SJCRH30 (cell line): Measurements from ENCODE around the gene RASGEF1C. TPM values are rescaled to one million over a fixed set of nuclear protein-coding genes. Genes with fewer than 3 reads are reported as not detected.

Experiments
- DNase-seq, 2 experiments: peaks; one replicate each; pipeline ENCODE4 v3.0.0-alpha.2; 2015 to 2020
- H3K27ac ChIP-seq: fragments of 250-450 bp; sonication (Bioruptor Pico); 2 replicates; pipeline ENCODE4 v1.5.1; 2020; ENCODE audit warnings: mild to moderate bottlenecking, moderate library complexity
- H3K27me3 ChIP-seq: fragments of 250-450 bp; sonication (Bioruptor Pico); 2 replicates; pipeline ENCODE4 v1.5.1; 2020; ENCODE audit warnings: mild to moderate bottlenecking, moderate library complexity
- H3K36me3 ChIP-seq: fragments of 250-450 bp; sonication (Bioruptor Pico); 2 replicates; pipeline ENCODE4 v1.5.1; 2020; ENCODE audit warnings: mild to moderate bottlenecking, moderate library complexity
- H3K4me1 ChIP-seq: fragments of 250-450 bp; sonication (Bioruptor Pico); 2 replicates; pipeline ENCODE4 v1.5.1; 2020; ENCODE audit warnings: mild to moderate bottlenecking, moderate library complexity
- H3K4me3 ChIP-seq: fragments of 250-450 bp; sonication (Bioruptor Pico); 2 replicates; pipeline ENCODE4 v1.5.1; 2020; ENCODE audit warnings: mild to moderate bottlenecking, moderate library complexity
- H3K9me3 ChIP-seq: fragments of 250-450 bp; sonication (Bioruptor Pico); replicated peaks from 2 replicates; pipeline ENCODE4 v1.5.1; 2020; ENCODE audit warnings: mild to moderate bottlenecking, moderate library complexity
- total RNA-seq: library from RNA; depleted of rRNA; stranded (reverse); fragments of >200 nt; shearing (Covaris generic); gene quantifications from 2 replicates; pipeline ENCODE4 v1.2.3, GENCODE V29; 2014; rRNA removed

Gene RASGEF1C
- total RNA-seq: not detected in 2 replicates

DNA sequence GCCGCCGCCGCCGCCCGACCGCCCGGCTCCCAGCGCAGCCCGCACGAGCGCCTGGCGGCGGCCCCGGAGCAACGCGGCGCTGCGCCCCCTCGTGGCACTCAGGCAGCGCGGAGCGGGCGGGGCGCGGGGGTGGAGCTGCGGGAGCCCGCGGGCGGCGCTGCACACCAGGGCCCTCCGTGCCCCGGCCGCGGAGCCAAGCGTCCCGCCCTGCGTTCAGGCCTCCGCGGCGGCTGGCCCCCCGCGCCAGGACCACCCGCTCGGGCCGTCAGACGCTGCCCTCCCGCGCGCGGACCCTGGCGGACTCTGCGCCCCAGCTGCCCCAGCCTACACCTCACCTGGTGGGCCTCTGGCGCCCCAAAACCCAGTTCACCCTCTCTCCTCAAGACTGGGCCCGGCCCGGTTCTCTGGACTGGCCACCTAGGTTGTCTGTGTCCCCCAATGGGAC, at the start of gene RASGEF1C:
Gene RASGEF1C, minus strand, starts transcription at position 75 of the 445 bp plus-strand sequence. CDS start 71,159 bp downstream, outside the sequence.
- peaks cover 3% of the 10 kb centered on the region; the same call in 1 of the 2 replicates for H3K27me3 ChIP-seq
- no peak within 1 kb of the TSS for H3K27ac ChIP-seq
- H3K9me3 ChIP-seq: no peaks in the 10 kb centered on the region
- H3K4me1 ChIP-seq: no peaks in the 10 kb centered on the region
- H3K36me3 ChIP-seq: no peaks in the 10 kb centered on the region
- peak in 1 of 2 experiments; percentile 61 for DNase-seq
- H3K4me3 ChIP-seq: peak within 1 kb of the TSS; percentile 28; the same call in 1 of the 2 replicates

DNA sequence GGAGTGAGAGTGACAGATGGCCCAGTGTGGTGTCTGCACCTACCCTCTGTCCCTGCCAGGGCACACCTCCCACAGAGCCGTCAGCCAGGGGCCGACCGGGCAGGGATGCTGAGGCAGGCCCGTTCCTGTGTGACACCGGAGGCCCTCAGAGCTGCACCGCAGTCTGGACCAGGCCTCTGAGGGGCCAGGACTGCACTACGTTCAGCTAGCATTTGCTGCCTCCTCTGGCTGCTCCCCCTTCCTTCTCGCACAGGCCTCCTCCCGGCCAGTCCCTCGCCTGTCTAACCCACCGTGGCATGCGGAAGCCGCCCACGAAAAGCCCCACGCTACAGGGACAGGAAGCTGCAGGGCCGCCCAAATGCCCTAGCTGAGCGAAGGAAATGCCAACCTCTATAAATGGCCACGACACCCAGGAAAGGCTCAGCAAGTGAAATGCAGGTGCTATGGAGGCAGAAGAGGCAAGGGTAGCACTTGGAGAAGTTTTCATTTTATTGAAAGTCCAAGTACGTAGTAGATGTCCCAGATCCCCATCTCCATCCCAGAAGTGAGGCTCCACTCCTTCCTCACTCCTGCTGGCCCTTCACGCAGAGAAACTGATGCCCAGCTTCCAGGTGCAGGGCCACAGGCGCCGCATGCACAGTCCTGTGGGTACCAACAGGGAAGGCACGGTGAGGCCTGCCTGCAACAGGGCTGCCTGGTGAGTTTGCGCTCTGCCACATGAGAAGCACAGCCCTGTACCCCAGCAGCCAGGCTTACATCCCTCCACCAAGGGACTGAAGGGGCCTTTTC, 44.2 kb upstream of the RASGEF1C start:
- Histone ChIP-seq H3K4me3 (no peak overlapping the region), H3K27me3 (no peaks in the 10 kb centered on the region), H3K36me3 (peaks cover 44% of the 10 kb centered on the region), H3K27ac (no peak overlapping the region), H3K9me3 (peaks cover 34% of the 10 kb centered on the region), H3K4me1 (no peaks in the 10 kb centered on the region)
- peak in 1 of 2 experiments; percentile 11 for DNase-seq

DNA sequence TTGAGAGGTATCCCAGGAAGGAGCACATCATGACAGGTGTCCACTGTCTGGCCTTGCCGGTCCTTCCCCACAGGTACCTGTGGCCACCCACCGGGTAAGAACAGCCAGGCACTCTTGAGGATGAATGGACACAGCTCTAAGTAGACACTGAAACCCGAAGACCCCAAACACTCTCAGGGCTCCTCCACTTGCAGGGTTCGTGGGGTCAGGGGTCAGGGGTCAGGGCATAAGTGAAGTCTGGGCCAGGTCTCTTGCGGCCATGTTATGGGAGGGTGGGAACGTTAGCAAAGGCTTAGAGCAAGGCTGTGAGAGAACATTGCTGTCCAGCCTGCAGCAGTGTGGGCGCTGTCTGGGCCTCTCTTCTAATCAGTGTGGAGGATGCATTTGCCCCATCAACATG, 42.9 kb upstream of the RASGEF1C start:
- DNase-seq: no peak
- Histone ChIP-seq H3K9me3 (peaks cover 25% of the 10 kb centered on the region), H3K27me3 (no peaks in the 10 kb centered on the region), H3K27ac (no peak overlapping the region), H3K36me3 (peaks cover 46% of the 10 kb centered on the region), H3K4me1 (no peaks in the 10 kb centered on the region), H3K4me3 (no peak overlapping the region)

DNA sequence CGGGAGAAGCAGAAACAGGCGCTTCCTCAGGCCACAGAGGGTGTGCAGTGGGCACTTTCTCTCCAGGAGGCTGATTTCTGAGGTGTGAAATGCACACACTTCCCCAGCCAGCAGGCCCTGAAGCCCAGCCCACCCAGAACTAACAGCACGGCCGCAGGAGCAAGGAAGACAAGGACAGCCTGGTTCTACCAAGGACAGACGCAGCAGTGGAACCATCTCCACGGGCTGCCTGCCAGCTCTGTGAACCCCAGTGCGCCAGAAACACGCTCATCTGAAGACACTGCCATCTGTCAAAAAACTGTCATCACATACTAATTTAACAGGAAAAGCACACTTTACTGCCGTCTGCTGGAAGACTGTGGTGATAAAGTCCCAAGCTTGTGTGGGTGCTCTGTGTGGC, 42.1 kb upstream of the RASGEF1C start:
- H3K36me3 ChIP-seq: peaks cover 50% of the 10 kb centered on the region

DNA sequence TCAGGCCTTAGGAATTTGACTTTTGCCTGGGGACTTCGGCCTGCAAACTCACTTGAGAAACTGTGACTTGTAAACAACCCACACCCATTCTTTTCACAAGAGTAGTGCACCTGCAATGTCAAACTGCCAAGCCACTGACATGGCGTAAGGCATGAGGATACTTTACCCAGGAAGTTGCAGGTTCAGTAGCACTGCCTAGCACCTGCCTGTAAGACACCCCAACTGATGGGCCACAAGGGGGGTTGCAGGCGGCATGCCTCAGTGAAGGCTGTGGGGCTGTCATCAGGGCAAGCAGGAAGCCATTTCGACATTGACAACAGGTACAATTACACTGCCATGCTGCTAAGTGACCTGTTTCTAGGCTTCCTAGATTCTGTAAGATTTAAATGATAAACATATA, 41.3 kb upstream of the RASGEF1C start:
- Histone ChIP-seq H3K36me3 (peaks cover 57% of the 10 kb centered on the region), H3K9me3 (peaks cover 16% of the 10 kb centered on the region)
- DNase-seq: no peak

More for the DNA sequence above, 42.1 kb upstream of the RASGEF1C start:
- Histone ChIP-seq H3K27ac (no peak overlapping the region), H3K4me3 (no peak overlapping the region), H3K9me3 (peaks cover 22% of the 10 kb centered on the region), H3K4me1 (no peaks in the 10 kb centered on the region), H3K27me3 (no peaks in the 10 kb centered on the region)
- DNase-seq: no peak

DNA sequence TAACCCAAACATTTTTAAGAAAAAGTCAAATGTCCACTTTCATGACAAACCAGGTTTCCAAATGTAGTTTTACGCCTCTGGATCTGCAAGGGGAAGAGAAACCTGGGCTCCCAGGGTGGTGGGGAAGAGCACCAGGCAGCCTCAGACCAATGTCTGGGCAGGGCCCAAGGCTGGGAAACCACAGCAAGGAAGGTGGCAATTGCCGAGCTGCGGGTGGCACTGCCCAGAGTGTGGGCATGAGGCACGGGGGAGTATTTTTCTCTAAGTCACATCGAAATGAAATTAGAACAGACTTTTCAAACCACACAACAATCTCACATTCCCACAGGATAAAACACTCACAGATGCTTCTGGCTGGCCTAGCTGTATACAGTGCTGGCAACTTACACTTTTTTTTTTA, 32.6 kb upstream of the RASGEF1C start:
- no peak overlapping the region for H3K4me3 ChIP-seq
- no peaks in the 10 kb centered on the region for H3K4me1 ChIP-seq
- no peaks in the 10 kb centered on the region for H3K9me3 ChIP-seq
- peaks cover 76% of the 10 kb centered on the region for H3K36me3 ChIP-seq
- no peaks in the 10 kb centered on the region for H3K27me3 ChIP-seq
- no peak for DNase-seq
- no peak overlapping the region for H3K27ac ChIP-seq

More for the DNA sequence above, 41.3 kb upstream of the RASGEF1C start:
- Histone ChIP-seq H3K27ac (no peak overlapping the region), H3K4me3 (no peak overlapping the region), H3K4me1 (no peaks in the 10 kb centered on the region), H3K27me3 (no peaks in the 10 kb centered on the region)

DNA sequence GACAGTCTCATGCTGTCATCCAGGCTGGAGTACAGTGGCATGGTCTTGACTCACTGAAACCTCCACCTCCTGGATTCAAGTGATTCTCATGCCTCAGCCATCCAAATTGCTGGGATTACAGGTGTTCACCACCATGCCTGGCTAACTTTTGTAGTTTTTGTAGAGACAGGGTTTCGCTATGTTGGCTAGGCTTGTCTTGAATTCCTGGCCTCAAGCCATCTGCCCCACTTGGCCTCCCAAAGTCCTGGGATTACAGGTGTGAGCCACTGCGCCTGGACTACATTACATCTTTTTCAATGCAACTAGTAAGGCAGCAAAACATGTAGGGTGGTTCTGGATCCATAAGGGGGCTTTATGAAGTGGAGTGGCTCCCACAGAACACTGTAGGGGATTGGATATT, 29.6 kb upstream of the RASGEF1C start:
- Histone ChIP-seq H3K4me3 (no peak overlapping the region), H3K27me3 (no peaks in the 10 kb centered on the region), H3K9me3 (no peaks in the 10 kb centered on the region), H3K4me1 (no peaks in the 10 kb centered on the region), H3K36me3 (peaks cover 66% of the 10 kb centered on the region), H3K27ac (no peak overlapping the region)
- no peak for DNase-seq

DNA sequence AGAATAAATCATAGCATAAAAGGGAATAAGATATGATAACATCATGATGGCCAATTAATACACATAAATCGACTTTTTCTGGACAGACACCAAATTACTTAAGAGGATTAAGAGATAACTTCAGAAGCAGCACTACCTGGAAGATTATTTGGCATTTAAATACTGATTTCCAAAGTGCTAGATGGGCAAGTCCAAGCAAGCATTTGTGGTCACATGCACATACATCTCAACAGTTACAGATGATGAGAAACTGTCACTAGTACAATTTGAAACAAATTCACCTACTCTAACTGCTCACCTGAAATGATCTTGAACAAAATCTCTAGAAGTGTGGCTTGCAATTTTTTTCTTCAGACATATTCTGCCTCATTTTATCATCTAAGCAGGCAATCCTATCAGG, 26.8 kb upstream of the RASGEF1C start:
- no peaks in the 10 kb centered on the region for H3K4me1 ChIP-seq
- no peaks in the 10 kb centered on the region for H3K27me3 ChIP-seq
- no peak overlapping the region for H3K27ac ChIP-seq
- DNase-seq: no peak
- no peaks in the 10 kb centered on the region for H3K9me3 ChIP-seq
- H3K36me3 ChIP-seq: peaks cover 45% of the 10 kb centered on the region
- no peak overlapping the region for H3K4me3 ChIP-seq

DNA sequence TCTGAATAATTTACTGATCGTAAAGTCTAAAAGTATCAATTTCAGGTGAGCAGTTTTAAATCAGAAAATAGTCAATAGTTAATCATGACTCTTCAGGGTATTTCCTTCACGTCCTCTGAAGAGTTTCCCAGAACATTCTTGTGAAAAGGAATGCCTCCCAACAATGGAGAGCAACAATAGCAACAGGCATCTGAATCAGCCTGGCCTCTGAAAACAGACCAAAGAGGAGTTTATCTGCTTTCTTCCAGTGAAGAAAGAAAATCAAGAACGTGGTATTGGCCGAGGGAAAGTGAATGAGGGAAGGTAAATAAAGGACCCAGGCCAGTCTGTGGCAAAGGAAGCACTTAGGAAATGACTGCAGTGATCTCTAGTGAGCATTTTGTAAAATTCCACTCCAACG, 26.1 kb upstream of the RASGEF1C start:
- Histone ChIP-seq H3K27ac (no peak overlapping the region), H3K27me3 (no peaks in the 10 kb centered on the region), H3K36me3 (peaks cover 38% of the 10 kb centered on the region), H3K4me1 (no peaks in the 10 kb centered on the region), H3K9me3 (no peaks in the 10 kb centered on the region), H3K4me3 (no peak overlapping the region)
- no peak for DNase-seq

DNA sequence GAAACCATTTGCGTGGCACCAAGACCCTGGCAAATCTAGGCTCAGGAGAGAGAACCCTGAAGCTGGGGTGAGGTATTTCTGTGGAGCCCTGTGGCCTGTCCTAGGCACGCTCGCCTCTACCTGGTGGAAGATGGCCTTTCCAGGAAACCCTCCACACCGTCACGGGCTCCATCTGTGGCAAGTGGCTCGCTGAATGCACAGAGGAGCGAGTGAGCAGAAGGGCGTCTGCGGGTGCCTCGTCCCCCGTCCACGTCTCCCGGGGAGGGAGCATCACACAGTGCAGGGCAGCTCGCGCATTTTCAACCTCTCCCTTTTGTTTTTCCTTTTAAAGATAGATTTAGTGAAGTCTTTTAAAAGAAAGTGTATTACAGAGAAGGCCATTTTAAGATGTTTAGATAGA, 25.3 kb upstream of the RASGEF1C start:
- no peak for DNase-seq
- Histone ChIP-seq H3K4me1 (no peaks in the 10 kb centered on the region), H3K9me3 (no peaks in the 10 kb centered on the region), H3K36me3 (peaks cover 30% of the 10 kb centered on the region), H3K27ac (no peak overlapping the region), H3K27me3 (no peaks in the 10 kb centered on the region), H3K4me3 (no peak overlapping the region)

DNA sequence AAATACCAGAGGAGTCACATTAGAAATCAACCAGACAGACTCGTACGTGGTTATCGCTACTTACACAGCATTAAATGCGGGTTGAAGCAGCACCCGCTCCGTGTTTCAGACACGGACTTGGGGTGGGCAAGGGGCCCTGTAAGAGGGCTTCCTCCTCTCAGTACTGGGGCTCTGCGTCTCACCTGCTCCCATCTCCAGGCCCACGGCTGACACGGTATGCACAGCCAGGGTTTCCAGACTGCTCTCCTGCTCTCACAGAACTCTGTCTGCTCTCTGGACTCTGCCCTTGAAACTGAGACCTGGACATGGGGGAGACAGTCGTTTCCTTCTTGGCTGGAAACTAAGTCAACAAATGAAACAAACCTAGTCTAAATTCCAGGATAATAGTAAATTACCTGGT, 24.7 kb upstream of the RASGEF1C start:
- no peak overlapping the region for H3K27ac ChIP-seq
- no peaks in the 10 kb centered on the region for H3K4me1 ChIP-seq
- no peaks in the 10 kb centered on the region for H3K27me3 ChIP-seq
- no peak overlapping the region for H3K4me3 ChIP-seq
- no peaks in the 10 kb centered on the region for H3K9me3 ChIP-seq
- H3K36me3 ChIP-seq: peaks cover 25% of the 10 kb centered on the region
- no peak for DNase-seq

DNA sequence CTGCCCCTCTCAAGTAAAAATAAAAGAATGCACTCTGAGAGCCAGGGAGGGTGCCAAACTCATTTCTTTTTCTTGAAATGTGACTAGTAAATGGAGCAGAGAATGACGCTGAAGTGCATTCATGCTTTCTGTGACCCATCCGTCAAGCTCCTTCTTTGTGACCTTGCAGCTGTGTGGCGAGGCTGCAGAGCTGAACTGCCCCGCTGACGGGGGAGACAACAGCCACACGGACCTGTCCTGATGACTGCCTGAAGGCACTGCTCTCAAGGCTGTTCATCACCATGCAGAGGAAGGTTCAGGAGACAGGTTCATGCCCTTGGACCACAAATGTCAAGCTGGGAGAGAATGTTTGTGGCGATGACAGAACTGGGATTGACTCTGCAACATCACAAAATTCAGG, 21.0 kb upstream of the RASGEF1C start:
- DNase-seq: no peak

DNA sequence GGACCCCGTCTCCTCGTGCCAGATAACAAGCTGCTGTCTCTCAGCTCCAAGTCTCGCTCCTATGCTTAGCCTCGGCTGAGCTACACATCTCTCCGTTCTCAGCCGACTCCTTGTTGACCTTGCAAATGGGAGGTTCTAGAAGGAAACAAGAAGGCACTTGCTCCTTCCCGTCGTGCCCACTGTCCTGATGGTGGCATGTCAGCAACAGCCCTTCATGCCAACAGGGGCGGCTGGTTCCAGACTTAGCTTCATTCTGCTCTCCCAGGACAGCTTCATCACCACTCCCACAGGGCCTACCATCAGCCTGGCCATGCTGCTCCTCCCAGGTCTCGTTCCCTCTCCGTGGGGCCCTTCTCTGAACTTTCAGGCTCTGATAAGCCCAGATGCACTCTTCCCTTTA, 13.0 kb upstream of the RASGEF1C start:
- H3K27ac ChIP-seq: no peak overlapping the region
- H3K27me3 ChIP-seq: no peaks in the 10 kb centered on the region
- no peak for DNase-seq
- H3K4me3 ChIP-seq: no peak overlapping the region
- no peaks in the 10 kb centered on the region for H3K36me3 ChIP-seq
- no peaks in the 10 kb centered on the region for H3K4me1 ChIP-seq
- H3K9me3 ChIP-seq: no peaks in the 10 kb centered on the region

More for the DNA sequence above, 21.0 kb upstream of the RASGEF1C start:
- Histone ChIP-seq H3K9me3 (no peaks in the 10 kb centered on the region), H3K4me1 (no peaks in the 10 kb centered on the region), H3K4me3 (no peak overlapping the region), H3K36me3 (peaks cover 12% of the 10 kb centered on the region), H3K27me3 (no peaks in the 10 kb centered on the region), H3K27ac (no peak overlapping the region)

DNA sequence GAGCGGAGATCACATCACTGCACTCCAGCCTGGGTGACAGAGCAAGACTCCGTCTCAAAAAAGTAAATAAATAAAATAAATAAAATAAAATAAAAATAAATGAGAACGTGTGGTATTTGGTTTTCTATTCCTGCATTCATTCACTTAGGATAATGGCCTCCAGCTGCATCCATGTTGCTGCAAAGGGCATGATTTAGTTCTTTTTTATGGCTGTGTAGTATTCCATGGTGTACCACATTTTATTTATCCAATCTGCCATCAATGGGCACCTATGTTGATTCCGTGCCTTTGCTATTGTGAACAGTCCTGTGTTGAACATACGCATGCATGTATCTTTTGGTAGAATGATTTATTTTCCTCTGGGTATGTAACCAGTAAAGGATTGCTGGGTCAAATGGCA, 8.8 kb upstream of the RASGEF1C start:
- Histone ChIP-seq H3K27me3 (no peaks in the 10 kb centered on the region), H3K36me3 (no peaks in the 10 kb centered on the region), H3K27ac (no peak overlapping the region), H3K4me3 (no peak overlapping the region), H3K4me1 (no peaks in the 10 kb centered on the region), H3K9me3 (no peaks in the 10 kb centered on the region)
- DNase-seq: no peak

DNA sequence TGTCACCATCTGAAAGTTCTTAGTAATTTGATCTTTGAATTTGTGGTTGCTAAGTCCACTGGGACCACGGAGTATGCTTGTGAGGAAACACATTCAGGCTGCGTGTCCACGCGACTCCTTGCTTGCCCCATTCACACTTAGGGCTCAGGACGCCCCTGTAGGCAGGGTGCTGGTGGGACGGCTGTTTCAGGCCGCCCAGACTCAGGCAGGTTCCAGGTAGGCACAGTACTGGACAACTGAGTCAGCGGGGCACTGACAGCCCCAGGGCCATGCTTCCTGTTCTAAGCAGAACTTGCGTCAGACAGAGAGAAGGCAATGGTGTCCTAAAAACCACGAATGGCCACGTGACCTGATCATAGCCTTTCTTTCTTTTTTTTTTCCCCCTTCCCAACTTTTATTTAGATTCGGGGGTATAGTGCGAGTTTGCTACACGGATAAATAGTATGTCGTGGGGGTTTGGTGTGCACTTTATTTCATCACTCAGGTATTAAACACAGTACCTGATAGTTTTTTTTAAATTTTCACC, 7.7 kb upstream of the RASGEF1C start:
- H3K36me3 ChIP-seq: no peaks in the 10 kb centered on the region
- no peak overlapping the region for H3K4me3 ChIP-seq
- no peaks in the 10 kb centered on the region for H3K27me3 ChIP-seq
- DNase-seq: no peak
- H3K27ac ChIP-seq: no peak overlapping the region
- no peaks in the 10 kb centered on the region for H3K9me3 ChIP-seq
- no peaks in the 10 kb centered on the region for H3K4me1 ChIP-seq
